NOMO-1 (cell line): ENCODE measurements around the gene FUCA1.
A peak's percentile ranks its signal among the peaks of the same experiment; 100 is the strongest.
"Not testable (repeated sequence)": the region's sequence is repeated elsewhere in the genome, so short reads cannot be mapped to it uniquely, and the experiment has no call there.

Experiments
- DNase-seq, 2 experiments: peaks; one replicate each; lab custom pipeline; 2025; ENCODE audit not compliant: unreplicated experiment in 2 of 2; lab: John Stamatoyannopoulos, UW

Gene FUCA1

DNA sequence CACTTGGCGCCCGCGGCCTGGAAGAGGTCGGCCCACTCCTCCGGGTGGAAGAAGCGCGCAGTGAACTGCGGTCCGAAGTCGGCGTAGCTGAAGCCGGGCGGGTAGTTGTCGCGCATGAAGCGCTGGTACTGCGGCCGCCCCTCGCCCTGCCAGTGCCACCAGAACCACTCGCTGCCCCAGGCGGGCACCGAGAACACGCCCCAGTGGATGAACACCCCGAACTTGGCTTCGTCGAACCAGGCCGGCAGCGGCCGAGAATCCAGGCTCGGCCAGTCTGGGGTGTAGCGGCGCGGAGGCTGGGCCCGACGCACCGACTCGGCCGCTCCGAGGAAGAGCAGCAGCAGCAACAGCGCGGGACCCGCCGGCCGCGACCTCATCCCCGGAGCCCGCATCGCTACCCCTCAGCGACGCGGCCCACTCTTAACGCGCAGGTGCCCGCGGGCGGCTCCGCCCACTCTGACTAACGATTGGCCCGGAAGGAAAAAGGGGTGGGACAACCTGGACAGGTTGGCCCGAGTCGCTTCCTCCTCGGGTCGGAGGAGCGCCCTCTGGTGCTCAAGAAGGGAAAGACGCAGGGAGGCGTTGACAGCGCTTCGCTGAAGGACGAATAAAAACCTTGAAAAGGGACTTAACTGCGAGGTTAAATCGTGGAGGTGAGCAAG lies at the start of gene FUCA1:
FUCA1 (minus strand) TSS at position 396 of the 662 bp plus-strand sequence; CDS start at position 392, 4 bp downstream.
- DNase-seq, result peak; percentile 93 to 96

DNA sequence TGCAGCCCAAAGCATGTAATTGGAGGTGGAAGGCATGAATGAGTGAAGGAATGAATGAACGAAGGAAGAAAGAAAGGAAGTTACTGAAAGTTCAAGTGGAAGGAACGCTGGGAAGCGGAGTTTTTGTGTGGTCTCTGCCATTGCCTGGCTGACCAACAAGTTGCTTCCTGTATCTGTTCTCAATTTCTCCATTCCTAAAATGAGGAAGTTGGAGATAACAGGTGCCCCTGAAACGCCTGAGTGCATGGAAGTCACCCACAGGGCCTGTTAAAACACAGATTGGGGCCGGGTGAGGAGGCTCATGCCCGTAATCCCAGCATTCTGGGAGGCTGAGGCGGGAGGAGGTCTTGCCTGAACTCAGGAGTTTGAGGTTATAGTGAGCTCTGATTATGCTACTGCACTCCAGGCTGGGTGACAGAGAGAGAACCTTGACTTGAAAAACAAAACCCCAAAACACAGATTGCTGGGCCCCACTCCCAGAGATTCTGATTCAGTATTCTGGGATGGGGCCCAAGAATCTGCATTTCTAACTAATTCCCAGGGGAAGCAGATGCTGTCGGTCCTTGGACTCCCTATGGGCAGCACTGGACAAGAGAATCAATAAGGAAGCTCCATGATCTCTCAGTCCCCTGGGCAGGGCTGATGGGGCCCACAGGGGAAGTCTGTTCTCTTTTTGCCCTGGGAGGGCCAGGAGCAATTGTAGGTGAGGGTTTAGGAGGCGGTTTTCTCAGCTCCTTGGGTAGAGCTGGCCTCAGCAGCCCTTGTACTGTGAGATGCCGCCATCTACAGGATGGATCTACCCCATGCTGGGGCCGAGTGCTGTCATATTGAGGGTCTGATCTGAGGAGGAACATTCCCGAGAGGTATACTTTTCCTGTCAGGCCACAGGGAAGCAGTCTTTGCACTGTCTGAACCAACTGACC lies 48.4 kb upstream of the FUCA1 start:
- DNase-seq, result peak; percentile 89 to 90

DNA sequence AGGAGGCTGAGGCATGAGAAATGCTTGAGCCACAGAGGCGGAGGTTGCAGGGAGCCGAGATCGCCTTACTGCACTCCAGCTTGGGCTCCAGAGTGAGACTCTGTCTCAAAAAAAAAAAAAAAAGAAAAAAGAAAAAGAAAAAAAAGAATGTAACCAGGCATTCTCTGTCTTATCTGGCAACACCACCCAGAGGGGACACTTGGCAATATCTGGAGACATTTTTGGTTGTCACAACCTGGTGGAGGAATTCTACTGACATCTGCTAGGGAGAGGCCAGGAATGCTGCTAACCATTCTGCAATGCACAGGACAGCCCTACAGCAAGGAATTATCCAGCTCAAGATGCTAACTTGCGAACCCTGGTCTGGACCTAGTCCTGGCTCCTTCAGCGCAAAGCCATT lies 47.4 kb upstream of the FUCA1 start:
- no peak for DNase-seq

DNA sequence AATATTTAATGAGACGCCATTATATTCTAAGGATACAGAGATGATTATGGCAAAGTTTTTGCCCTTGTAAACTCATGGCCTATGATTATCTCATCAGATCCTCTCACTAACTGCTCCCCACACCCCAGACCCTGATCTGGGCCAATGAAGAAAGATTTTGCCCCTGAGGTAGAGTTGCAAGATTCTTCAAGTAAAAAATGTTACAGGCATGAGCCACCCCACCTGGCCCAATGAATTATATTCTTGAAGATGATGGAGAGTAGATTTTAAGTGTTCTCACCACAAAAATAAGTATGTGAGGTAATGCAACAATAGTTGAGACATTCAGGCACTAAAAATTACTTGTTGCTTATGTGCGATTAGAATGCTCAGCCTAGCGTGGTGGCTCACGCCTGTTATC lies 46.8 kb upstream of the FUCA1 start:
- peak in 1 of 2 experiments; percentile 11 for DNase-seq

DNA sequence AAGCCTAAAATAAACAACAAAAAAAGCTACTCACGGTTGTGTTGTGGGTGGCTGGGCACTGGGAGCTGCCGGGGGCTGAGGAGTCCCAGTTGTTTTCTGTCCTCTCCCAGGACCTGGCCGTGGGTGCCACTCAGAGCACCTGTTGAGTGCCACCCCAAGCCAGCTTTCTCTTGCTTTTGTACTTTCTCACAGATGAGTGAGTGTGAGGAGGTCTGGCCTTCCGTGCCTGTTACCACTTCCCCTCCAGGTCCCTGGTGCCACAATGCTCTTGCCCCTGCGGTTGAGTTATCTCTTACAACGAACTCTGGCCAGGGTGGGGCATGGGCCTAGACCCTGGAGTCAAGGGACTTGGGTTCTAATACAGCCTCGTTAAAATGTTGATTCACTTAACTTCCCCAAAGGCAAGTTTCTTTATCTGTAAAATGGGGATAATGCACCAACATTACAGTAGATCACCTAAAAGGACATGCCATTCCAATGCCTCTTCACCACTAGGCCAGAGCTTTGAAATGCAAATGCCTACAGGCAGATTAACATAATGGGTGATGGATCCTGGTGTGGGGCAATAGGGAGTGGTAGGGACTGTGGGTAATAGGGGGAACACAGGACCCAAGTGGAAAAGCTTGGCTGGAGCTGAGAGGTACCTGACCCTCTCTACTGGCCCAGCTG lies 45.3 kb upstream of the FUCA1 start, which contains the start of gene CNR2:
CNR2 (minus strand) TSS at position 151 of the 669 bp plus-strand sequence. CDS start 37,745 bp downstream, outside the sequence.
- peak; percentile 79 to 83 for DNase-seq

DNA sequence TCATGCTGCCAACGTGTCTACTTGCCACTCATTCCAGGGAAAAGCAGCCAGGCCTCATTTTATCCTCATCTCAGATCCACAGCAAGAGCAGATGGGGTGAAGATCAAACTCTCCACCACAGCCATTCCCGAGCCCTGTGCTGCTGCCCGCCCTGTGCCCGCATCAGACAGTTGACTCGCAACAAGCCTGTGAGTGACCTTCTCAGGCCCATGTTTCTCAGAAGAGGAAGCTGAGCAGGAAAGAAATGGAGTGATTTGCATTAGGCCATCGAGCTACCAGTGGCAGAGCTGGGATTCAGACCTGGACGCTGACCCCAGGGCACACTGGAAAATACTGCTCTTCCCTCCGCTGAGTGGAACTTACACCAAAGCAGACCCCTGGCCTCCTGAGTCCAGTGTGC lies 43.8 kb upstream of the FUCA1 start:
- no peak for DNase-seq

DNA sequence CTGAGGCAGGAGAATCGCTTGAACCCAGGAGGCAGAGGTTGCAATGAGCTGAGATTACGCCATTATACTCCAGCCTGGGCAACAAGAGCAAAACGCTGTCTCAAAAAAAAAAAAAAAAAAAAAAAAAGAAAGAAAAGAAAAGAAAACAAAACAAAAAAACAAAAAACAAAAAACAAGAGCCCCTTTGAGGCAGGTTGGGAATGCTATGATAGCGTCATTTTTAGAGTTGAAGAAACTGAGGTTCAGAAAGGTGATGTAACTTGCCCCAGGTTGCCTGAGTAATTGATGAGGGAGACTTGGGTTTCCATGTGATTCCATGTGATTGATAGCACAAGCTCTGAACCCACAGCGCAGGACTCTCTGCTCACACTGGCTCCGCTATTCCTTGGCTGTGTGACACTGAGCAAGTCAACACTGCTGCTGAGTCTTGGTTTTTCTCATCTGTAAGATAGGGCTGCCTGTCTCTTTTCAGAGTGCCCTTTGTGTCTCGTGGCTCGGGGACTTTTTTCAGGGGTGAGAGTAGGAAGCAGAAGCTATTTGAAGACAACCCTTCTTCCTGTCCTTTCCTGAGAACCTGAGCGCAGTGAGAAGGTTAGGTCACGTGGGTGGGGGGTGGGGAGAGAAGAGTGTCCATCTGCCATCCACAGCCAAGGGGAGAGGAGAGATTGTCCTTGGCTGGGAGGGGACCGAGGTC lies 42.6 kb upstream of the FUCA1 start:
- DNase-seq, result no peak

DNA sequence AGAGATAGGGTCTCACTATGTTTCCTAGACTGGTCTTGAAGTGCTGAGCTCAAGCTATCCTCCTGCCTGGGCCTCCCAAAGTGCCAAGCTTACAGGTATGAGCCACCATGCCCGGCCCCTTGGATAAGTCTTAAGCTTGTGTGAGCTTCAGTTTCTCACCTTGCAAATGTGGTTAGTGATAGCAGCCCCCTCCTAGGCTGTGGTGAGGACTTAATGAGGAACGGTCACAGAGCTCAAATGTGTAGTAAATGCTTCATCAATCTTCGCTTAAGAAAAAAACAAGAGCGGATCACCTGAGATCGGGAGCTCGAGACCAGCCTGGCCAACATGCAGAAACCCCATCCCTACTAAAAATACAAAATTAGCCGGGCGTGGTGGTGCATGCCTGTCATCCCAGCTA lies 42.1 kb upstream of the FUCA1 start:
- no peak for DNase-seq

DNA sequence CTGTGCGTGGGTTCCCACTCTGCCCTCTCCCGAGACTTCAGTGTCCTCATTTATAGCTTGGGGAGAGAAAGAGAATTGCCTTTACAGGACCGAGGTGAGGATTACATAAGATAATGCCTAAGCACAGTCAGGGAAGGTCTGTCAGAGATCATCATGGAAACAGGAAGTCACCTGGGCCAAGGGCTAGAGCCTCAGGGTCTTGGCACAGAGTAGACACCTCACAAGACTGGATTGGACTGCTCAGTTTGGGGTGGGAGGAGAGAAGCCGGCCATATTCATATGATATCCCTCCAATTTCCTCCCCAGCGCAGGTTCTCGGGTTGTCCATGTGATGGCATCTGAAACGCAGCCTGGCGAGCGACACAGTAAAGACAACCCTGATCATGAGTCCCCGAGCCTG lies 41.3 kb upstream of the FUCA1 start:
- DNase-seq, result peak in 1 of 2 experiments; percentile 67

DNA sequence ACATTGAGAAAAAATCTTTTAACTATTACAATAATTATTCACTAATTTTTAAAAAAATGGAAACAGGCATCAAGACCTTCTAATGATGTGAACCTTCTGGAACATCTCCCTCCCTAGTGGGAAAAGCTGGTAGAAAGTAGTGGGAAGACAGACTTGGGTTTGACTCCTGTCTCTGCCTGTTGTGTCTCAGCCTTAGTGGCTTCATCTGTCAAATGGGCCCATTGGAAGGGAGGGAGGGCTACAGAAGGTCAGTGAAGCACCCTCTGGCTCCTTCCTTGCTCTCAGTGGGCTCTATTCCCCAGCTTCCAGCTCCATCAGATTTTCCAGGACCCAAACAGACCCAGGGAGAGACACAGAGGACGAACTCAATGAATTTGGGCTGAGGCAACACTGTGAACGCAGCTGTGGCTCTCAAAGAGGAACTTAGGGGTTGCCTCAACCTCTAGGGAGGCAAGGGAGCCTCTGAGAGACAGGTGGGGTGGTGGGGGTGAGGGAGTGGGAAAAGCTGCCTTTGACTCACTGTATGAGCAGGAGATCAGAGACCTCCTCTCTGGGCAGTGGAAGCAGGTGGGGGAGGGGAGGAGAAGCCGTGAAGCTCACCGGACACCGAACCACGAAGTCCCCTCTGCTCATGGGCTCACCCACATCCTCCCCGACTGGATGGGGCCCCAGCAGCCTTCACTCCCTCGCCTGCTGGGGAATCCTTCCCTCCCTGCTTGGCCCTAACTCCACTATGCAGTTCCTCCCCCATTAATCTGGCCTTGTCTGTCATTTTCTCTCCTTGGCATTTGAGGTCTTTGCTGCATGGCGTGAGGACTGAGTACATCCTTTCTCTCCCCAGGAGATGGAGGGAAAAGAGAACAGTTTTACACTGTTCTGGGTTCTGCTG lies 40.6 kb upstream of the FUCA1 start:
- DNase-seq, result peak; percentile 84 to 90

DNA sequence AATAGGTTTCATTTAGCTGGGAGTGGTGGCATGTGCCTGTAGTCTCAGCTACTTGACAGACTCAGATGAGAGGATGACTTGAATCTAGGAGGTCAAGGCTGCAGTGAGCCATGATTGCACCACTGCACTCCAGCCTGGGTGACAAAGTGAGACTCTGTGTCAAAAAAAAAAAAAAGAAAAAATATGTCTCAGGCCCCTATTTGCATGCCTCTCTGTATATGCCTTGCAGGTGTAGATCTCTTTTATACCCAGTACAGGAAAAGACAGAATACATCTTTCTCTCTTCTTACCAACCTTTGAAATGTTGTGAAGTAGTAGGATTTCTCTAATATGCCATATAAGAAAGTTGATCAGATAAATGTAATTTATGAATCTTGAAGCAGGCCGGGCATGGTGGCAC lies 38.6 kb upstream of the FUCA1 start:
- DNase-seq, result no peak

DNA sequence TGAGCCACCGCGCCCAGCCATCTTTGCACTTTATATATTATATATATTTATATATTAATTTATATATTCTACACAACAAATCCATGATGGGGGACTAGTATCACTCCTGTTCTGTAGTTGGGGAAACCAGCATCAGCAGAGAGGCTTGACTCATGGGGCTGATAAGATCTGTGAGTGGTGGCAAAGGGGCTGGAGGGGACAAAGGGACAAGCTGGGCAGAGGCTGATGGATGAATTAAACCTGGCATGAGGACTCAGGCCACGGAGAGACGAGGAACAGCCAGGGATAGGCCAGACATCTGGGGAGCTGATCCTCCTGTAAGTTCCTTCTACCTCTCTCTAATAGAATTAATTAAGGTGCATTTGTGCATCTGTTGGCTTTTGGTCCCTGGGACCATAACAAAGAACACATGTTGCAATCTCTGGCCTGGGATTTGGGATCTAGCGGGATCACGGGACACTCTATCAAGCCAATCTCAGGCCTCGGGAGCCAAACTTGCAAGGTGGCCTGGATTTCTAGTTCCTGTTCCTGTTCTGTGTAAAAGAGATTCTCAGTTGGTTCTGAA lies 37.5 kb upstream of the FUCA1 start:
- no peak for DNase-seq

DNA sequence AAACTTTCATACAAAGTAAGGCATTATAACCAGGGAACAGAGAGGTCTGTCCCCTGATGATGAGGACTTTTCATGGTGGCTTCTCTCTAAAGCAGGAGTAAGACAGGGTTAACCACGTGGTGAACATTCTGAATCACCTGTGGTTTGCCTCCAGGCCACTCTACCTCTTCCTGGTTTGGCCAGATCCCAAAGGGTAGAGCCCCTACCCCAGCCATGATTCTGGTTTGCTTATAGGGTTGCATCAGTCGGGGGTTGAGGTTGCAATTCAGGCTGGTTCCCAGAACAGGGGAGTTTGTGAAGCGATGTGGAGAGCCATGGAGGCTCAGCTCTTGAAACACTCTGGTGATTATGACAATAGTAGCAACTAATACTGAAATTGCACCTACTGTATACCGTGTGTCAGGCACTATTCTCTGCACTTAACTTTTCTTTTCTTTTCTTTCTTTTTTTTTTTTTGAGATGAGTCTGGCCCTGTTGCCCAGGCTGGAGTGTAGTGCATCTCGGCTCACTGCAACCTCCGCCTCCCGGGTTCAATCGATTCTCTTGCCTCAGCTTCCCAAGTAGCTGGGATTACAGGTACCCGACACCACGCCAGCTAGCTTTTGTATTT lies 36.8 kb upstream of the FUCA1 start:
- no peak for DNase-seq

DNA sequence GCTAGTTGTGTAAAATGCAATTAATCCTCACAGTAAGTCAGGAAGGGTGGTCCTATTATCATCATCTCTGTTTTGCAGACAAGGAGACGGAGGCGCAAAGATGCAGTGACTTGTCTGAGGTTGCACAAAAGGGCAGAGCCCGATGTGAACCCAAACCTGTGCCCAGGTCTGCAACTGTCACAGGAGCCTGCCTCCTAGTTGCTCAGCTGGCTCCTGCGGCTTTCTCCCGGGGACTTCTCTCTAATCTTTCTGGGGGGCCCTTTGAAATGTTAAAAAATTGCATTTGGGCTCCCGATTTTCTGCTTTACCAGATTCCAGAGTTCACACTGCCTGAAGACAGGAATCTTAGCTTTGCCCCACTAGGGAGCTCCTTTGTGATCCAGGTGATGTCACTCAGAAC lies 35.7 kb upstream of the FUCA1 start:
- DNase-seq, result no peak

DNA sequence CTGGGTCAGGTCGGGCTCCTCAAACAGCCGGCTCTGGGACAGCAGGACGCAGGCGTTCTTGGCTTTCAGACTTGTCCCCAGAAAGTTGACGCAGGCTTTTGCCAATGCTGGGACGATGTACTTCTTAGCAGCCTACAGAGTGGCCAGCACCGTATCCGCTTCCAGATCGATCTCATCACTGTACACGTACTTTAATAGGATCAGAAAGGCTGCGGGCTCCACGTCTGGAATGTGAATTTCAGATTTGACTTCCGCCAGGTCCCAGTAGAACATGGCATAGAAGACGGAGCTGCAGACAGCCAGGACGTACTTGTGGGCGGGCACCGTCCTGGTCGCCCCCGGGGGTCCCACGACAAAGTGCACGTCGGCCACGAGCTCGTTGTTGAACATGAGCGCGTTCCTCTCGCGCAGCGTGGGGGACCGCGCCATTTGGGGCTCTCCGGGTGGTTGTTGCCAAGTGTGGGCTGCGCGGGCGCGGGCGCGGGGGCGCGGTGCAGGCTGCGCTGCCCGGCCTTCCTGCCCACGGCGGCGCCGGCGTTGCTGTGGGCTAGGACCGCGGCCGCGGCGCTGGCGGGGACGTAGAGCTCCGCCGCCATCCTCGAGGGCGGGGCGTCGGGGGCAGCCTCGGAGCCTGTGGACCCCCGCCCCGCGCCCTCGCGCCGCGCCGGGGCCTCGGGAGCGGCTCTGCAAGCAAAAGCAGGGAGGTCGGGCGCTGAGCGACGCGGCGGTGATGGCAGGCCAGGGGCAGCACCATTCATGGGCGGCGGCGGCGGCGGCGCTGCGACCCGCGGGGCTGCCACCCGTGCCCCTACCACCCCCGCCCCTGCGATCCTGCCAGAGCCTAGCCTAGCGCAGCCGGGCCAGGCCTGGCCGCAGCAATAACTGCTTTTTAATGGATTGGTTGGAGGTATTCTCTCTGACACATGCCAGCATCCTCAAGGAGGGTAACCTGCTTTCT lies 34.5 kb upstream of the FUCA1 start:
- DNase-seq, result no peak

DNA sequence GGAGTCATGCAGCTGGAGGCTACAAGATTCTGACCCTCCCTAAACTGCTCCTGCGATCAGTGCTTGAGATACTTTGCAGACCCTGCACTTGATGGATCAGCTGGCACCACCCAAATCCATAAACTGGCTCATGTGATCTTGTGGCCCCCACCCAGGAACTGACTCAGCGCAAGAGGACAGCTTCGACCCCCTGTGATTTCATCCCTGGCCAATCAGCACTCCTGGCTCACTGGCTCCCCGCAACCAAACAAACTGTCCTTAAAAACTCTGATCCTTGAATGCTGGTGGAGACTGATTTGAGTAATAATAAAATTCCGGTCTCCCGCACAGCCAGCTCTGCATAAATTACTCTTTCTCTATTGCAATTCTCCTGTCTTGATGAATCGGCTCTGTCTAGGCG lies 31.9 kb upstream of the FUCA1 start:
- not testable (repeated sequence) for DNase-seq

DNA sequence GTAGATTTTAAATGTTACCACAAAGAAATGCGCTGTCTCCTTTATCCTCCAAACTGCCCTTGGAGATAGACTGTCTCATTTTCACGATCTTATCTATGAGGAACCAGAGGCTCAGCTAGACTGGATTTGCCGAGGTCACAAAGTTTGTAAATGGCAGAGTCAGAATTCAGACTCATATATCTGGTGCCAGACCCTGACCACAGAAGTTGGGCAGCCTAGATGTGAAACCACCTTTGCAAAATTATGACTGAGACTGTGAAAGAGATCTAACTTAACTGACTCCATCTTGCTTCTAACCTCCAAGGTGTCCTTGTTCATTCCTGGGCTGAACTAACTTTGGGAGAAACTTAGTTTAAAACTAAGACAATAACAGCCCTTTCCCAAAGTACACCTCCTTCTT lies 31.0 kb upstream of the FUCA1 start:
- peak; percentile 55 to 74 for DNase-seq

DNA sequence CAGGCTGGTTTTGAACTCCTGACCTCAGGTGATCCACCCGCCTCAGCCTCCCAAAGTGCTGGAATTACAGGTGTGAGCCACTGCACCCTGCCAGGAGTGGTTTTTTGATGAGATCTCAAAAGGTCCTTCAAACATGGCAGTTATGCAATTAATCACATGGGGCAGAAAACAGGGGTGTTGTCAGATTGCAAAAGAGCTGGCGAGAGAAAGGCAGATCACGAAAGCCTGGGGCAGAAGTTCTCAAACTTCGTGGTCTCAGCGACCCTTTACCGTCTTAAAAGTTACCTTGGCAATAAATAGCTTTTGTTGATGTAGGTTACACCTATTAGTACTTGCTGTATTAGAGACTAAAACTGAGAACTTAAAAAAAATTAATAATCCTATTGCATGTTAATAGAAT lies 29.0 kb upstream of the FUCA1 start:
- DNase-seq, result peak; percentile 53 to 69
